GM21515 (cell line): Measurements from ENCODE around the gene MICAL2.

Experiments
- ATAC-seq: cut with Tn5 transposase; IDR thresholded peaks from one replicate; pipeline ENCODE4 v1.9.1; 2021; ENCODE audit not compliant: unreplicated experiment

The MICAL2 gene

GRCh38 chr11:12221051-12221535 is 110.7 kb downstream of the MICAL2 start:
- ATAC-seq, result no peak

- no peak for ATAC-seq
Observed at GRCh38 chr11:12222055-12222792, 111.8 kb downstream of the MICAL2 start.

GRCh38 chr11:12223771-12224536 is 113.6 kb downstream of the MICAL2 start:
- ATAC-seq, result no peak

GRCh38 chr11:12224537-12224893 is 114.1 kb downstream of the MICAL2 start:
- peak; percentile 73 for ATAC-seq

- no peak for ATAC-seq
Observed at GRCh38 chr11:12225046-12225739, 114.8 kb downstream of the MICAL2 start.

- ATAC-seq, result no peak
Observed at GRCh38 chr11:12226093-12226492, 115.7 kb downstream of the MICAL2 start.

- ATAC-seq, result no peak
Observed at GRCh38 chr11:12229450-12230229, 119.2 kb downstream of the MICAL2 start.

- ATAC-seq, result no peak
Observed at GRCh38 chr11:12232160-12232559, 121.8 kb downstream of the MICAL2 start.

GRCh38 chr11:12232817-12233601 is 122.6 kb downstream of the MICAL2 start:
- ATAC-seq, result no peak

- no peak for ATAC-seq
Observed at GRCh38 chr11:12233602-12233925, 123.2 kb downstream of the MICAL2 start.

- ATAC-seq, result no peak
Observed at GRCh38 chr11:12234221-12234620, 123.8 kb downstream of the MICAL2 start.

GRCh38 chr11:12235080-12235479 is 124.7 kb downstream of the MICAL2 start:
- no peak for ATAC-seq

- peak; percentile 12 for ATAC-seq
Observed at GRCh38 chr11:12235553-12235946, 125.2 kb downstream of the MICAL2 start.

- peak; percentile 50 for ATAC-seq
Observed at GRCh38 chr11:12235947-12236743, 125.8 kb downstream of the MICAL2 start.

- ATAC-seq, result no peak
Observed at GRCh38 chr11:12236744-12237101, 126.3 kb downstream of the MICAL2 start.

GRCh38 chr11:12237381-12237784 is 127.0 kb downstream of the MICAL2 start:
- no peak for ATAC-seq

- ATAC-seq, result no peak
Observed at GRCh38 chr11:12238420-12238819, 128.0 kb downstream of the MICAL2 start.

- ATAC-seq, result no peak
Observed at GRCh38 chr11:12239396-12239795, 129.0 kb downstream of the MICAL2 start.

GRCh38 chr11:12239804-12240371 is 129.5 kb downstream of the MICAL2 start:
- ATAC-seq, result no peak
